Colonic mucosa (tissue), 4 donors: Measurements from ENCODE around the gene SAMD10. TPM values are rescaled to one million over a fixed set of nuclear protein-coding genes. Genes with fewer than 3 reads are reported as not detected.

ENCODE experiments used
- DNase-seq: peaks from one replicate; pipeline ENCODE4 v3.0.0-alpha.2; 2020
- H3K27ac ChIP-seq: fragments of 200-600 bp; one replicate; pipeline ENCODE4 v1.8.0; 2021
- H3K27me3 ChIP-seq: fragments of 200-600 bp; one replicate; pipeline ENCODE4 v1.8.0; 2021
- H3K36me3 ChIP-seq: fragments of 200-600 bp; one replicate; pipeline ENCODE4 v1.8.0; 2021
- H3K4me1 ChIP-seq: fragments of 200-600 bp; one replicate; pipeline ENCODE4 v1.8.0; 2021; ENCODE audit warnings: mild to moderate bottlenecking
- H3K4me3 ChIP-seq: fragments of 200-600 bp; one replicate; pipeline ENCODE4 v1.8.0; 2021
- H3K9ac ChIP-seq, 2 donors: one replicate each; pipeline ENCODE4 v1.7.0; 2013; ENCODE audit warnings: control low read depth in 2 of 2, low read depth in 2 of 2, low read length in 2 of 2
- H3K9me3 ChIP-seq: fragments of 200-600 bp; one replicate; pipeline ENCODE4 v1.8.0; 2021
- intact Hi-C: fragments of 100-400 bp; cut with DNase I; formaldehyde crosslinking; loops from one replicate; pipeline ENCODE4 v1.14.1; 2022
- total RNA-seq, 2 donors: library from RNA; stranded (reverse); fragmentation: NEBNext Ultra II Directional in 1 of 2; extraction: Animal tissue kit (Norgen Biotek cat#: 25700) in 1 of 2; gene quantifications; one replicate each; pipeline ENCODE4 v1.2.1, GENCODE V29; 2021
- TF ChIP-seq, protein P1 (sequence below): fragments of 200-600 bp; IDR thresholded peaks from one replicate; pipeline ENCODE4 v1.8.0; 2022; ENCODE audit warnings: antibody characterized with exemption, mild to moderate bottlenecking
- donor health status: healthy.
- donor health status: DM: no; HTN: no; CAD: no.
- donor health status: DM: no; HTN: no; CAD: no.

Gene SAMD10
- total RNA-seq, 2 donors from 2014 or later, result 6.1 to 6.4 TPM

DNA sequence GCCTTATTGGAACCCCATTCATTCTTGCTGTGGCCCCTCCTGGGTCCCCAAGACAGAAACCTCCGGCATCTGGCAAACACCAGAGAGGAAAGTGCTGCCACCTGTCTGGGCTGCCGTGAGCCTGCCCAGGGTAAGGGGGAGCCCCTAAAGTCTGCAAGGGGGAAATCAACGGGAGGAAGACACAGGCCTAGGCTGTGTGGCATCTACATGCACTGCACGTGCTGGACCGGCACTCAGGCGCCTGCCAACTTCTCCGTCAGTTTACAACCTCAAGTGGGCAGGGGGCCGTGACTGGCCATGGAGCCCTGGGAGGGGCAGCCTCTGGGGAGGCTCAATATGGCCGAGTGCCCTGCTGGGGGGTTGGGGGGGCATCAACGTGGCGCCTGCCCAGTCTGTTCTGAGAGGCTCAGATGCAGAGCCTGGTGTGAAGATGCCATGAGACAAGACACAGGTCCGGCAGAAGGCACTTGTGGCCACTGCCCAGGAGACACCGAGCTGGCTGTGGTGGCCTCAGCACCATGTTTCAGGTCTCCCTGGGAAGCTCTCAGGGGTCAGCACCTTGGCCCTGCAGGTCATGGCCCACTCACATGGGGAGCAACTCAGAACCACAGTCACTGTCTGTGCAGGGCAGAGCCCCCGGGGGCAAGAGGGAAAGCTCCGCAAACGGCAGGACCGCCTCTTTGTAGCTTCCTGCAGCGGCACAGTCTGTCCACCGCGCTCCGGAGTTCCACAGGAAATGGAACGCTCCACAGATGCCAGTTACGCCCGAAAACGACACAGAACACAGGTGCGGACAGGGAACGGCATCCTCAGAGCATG is 31.6 kb downstream of the SAMD10 start:
- H3K27ac ChIP-seq, result no peak overlapping the region
- peaks cover 35% of the 10 kb centered on the region for H3K4me1 ChIP-seq

DNA sequence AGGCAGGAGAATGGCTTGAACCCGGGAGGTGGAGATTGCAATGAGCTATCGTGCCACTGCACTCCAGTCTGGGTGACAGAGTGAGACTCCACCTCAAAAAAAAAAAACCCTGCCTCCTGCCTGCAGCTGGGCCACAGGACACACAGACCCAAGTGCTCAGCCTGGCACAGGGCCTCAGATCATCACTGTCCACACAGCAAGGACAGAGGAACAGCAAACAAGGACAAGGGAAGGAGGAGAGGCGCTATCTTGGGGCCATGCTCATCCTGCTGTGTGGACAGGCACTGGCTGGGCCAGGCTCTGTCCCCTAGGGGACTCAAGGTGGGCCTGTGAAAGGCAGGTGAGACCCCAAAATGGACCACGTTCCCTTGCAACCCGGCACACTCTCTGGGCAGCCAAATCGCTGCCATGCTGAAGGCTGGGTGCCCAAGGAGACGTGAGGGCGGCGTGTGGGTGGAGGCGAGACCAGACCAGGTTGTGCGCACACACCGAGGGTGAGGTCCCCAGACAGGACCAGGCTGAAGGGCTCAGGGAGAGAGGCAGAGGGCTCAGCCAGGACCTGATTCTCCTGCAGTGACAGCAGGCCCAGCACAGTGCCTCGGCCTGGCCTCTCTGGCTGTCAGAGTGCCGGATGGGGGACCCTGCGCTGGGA is 32.3 kb downstream of the SAMD10 start:
- H3K36me3 ChIP-seq, result peaks cover 14% of the 10 kb centered on the region
- no peak for DNase-seq

More for the DNA sequence above, 31.6 kb downstream of the SAMD10 start:
- Histone ChIP-seq H3K27me3 (no peaks in the 10 kb centered on the region), H3K9ac (peak overlapping the region in 1 of 2 donors; percentile 26), H3K36me3 (peaks cover 14% of the 10 kb centered on the region), H3K9me3 (no peaks in the 10 kb centered on the region), H3K4me3 (no peak overlapping the region)
- TF ChIP-seq, protein P1, sequence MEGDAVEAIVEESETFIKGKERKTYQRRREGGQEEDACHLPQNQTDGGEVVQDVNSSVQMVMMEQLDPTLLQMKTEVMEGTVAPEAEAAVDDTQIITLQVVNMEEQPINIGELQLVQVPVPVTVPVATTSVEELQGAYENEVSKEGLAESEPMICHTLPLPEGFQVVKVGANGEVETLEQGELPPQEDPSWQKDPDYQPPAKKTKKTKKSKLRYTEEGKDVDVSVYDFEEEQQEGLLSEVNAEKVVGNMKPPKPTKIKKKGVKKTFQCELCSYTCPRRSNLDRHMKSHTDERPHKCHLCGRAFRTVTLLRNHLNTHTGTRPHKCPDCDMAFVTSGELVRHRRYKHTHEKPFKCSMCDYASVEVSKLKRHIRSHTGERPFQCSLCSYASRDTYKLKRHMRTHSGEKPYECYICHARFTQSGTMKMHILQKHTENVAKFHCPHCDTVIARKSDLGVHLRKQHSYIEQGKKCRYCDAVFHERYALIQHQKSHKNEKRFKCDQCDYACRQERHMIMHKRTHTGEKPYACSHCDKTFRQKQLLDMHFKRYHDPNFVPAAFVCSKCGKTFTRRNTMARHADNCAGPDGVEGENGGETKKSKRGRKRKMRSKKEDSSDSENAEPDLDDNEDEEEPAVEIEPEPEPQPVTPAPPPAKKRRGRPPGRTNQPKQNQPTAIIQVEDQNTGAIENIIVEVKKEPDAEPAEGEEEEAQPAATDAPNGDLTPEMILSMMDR, result no peak
- intact Hi-C loops, result no loop called here
- no peak for DNase-seq

DNA sequence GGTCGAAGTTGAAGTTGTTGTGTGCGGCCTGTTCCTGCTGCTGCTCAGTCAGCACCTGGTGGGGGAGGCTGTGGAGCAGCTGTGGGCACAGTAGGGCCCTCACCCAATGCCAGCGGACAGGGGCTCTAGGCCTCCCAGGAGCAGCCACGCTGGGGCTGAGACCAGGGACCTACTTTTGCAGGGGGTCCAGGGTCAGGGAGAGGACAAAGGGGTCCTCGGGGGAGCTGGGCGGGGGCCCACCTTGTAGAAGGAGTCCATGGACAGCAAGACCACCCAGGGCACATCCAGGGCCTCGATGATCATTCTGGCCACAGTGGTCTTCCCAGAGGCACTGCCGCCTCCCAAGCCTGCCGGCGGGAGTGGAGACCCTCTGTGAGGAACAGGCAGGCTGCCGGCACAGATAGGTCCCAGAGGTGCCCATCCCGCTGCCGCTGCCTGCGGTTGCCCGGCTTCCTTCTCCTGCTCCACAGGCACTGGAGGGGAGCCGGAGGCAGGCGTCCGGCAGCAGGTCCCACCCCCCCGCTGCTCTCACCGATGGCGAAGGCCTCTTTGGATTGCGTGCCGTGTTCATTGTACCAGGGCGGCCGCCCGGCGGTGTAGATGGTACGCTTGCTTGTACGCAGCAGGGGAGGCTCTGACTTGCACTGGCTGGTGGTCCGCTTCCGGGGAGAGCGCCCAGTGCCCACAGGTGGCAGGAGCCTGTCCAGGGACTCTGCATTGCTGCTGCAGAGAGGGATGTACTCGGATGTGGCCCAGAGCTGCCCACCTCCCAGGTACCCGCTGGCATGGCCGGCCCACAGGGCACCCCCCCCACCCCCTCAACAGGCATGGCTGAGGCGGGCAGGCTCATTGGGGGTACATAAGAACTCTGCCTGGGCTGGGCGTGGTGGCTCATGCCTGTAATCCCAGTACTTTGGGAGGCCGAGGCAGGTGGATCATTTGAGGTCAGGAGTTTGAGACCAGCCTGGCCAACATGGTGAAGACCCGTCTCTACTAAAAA is 33.2 kb downstream of the SAMD10 start:
- Histone ChIP-seq H3K9me3 (no peaks in the 10 kb centered on the region), H3K27me3 (no peaks in the 10 kb centered on the region), H3K4me3 (no peak overlapping the region), H3K36me3 (peaks cover 14% of the 10 kb centered on the region), H3K9ac (no peak overlapping the region), H3K4me1 (peaks cover 24% of the 10 kb centered on the region), H3K27ac (no peak overlapping the region)
- no peak for DNase-seq
- intact Hi-C loops, result no loop called here
- TF ChIP-seq, protein P1, result no peak

More for the DNA sequence above, 32.3 kb downstream of the SAMD10 start:
- no peak overlapping the region for H3K27ac ChIP-seq
- no peaks in the 10 kb centered on the region for H3K9me3 ChIP-seq
- intact Hi-C loops, result no loop called here
- TF ChIP-seq, protein P1, result no peak
- no peak overlapping the region for H3K4me3 ChIP-seq
- peaks cover 31% of the 10 kb centered on the region for H3K4me1 ChIP-seq
- H3K27me3 ChIP-seq, result no peaks in the 10 kb centered on the region
- H3K9ac ChIP-seq, result no peak overlapping the region

GRCh38 chr20:63945031-63945658 is 34.3 kb downstream of the SAMD10 start:
- no peaks in the 10 kb centered on the region for H3K9me3 ChIP-seq
- no peak overlapping the region for H3K27ac ChIP-seq
- H3K36me3 ChIP-seq, result peaks cover 17% of the 10 kb centered on the region
- H3K4me1 ChIP-seq, result peaks cover 19% of the 10 kb centered on the region
- DNase-seq, result no peak
- intact Hi-C loops, result no loop called here
- no peaks in the 10 kb centered on the region for H3K27me3 ChIP-seq
- H3K9ac ChIP-seq, result no peak overlapping the region
- H3K4me3 ChIP-seq, result no peak overlapping the region
- TF ChIP-seq, protein P1, result no peak
